IPS-18a (cell line): ENCODE data around the gene KRTAP22-1.

Experiments
- H3K27ac ChIP-seq: one replicate; pipeline ENCODE4 v1.5.1; 2013; ENCODE audit warnings: low read length
- H3K27me3 ChIP-seq: one replicate; pipeline ENCODE4 v1.6.1; 2013; ENCODE audit warnings: mild to moderate bottlenecking, low read length; ENCODE audit not compliant: control insufficient read depth, insufficient read depth
- H3K36me3 ChIP-seq: one replicate; pipeline ENCODE4 v1.6.1; 2013; ENCODE audit warnings: low read depth, low read length; ENCODE audit not compliant: control insufficient read depth
- H3K4me1 ChIP-seq: one replicate; pipeline ENCODE4 v1.6.1; 2013; ENCODE audit warnings: low read depth, low read length; ENCODE audit not compliant: control insufficient read depth
- H3K4me3 ChIP-seq: one replicate; pipeline ENCODE4 v1.5.1; 2013; ENCODE audit warnings: low read length
- H3K9ac ChIP-seq: one replicate; pipeline ENCODE4 v1.6.1; 2013; ENCODE audit warnings: mild to moderate bottlenecking, low read length, moderate library complexity
- H3K9me3 ChIP-seq: one replicate; pipeline ENCODE4 v1.6.1; 2013; ENCODE audit warnings: low read depth, low read length; ENCODE audit not compliant: control insufficient read depth

KRTAP22-1 gene

GRCh38 chr21:30600787-30601186, at the start of gene KRTAP22-1:
TSS of gene KRTAP22-1 (plus strand) at chr21:30601087.
- H3K9me3 ChIP-seq: no peaks in the 10 kb centered on the region
- H3K27me3 ChIP-seq: no peaks in the 10 kb centered on the region
- no peak within 1 kb of the TSS for H3K4me3 ChIP-seq
- no peak within 1 kb of the TSS for H3K9ac ChIP-seq
- no peak within 1 kb of the TSS for H3K27ac ChIP-seq
- no peaks in the 10 kb centered on the region for H3K4me1 ChIP-seq
- H3K36me3 ChIP-seq: no peaks in the 10 kb centered on the region

- no peak overlapping the region for H3K27ac ChIP-seq
- no peak overlapping the region for H3K9ac ChIP-seq
- H3K4me1 ChIP-seq: no peaks in the 10 kb centered on the region
- no peaks in the 10 kb centered on the region for H3K36me3 ChIP-seq
- no peaks in the 10 kb centered on the region for H3K27me3 ChIP-seq
- no peak overlapping the region for H3K4me3 ChIP-seq
- no peaks in the 10 kb centered on the region for H3K9me3 ChIP-seq
Measured at GRCh38 chr21:30552782-30553181, 48.1 kb upstream of the KRTAP22-1 start.

DNA sequence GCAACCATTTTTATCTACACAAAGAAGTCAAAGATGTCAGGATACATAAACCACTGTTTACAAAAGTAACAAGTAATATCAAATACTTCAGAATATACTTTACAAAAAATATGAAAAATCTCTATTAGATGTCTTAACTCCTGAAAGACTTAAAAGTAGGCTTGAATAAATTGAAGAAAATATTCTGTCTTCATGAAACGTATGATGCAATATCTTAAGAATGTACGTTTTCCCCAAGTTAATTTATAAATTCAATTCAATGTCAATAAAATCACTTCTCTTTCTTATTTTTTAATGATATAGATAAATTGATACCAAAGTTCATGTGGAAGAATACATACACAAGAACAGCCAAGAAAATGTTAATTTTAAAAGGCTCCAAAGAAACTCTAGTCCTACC, 45.8 kb upstream of the KRTAP22-1 start:
- no peaks in the 10 kb centered on the region for H3K4me1 ChIP-seq
- H3K36me3 ChIP-seq: no peaks in the 10 kb centered on the region
- no peaks in the 10 kb centered on the region for H3K27me3 ChIP-seq
- H3K27ac ChIP-seq: no peak overlapping the region
- H3K9me3 ChIP-seq: no peaks in the 10 kb centered on the region
- no peak overlapping the region for H3K4me3 ChIP-seq
- H3K9ac ChIP-seq: no peak overlapping the region

GRCh38 chr21:30561264-30561895, 39.5 kb upstream of the KRTAP22-1 start, which contains the start of gene KRTAP19-7:
TSS of gene KRTAP19-7 (minus strand) at chr21:30561314. CDS start at chr21:30561289, 25 bp downstream.
- Histone ChIP-seq H3K4me1 (no peaks in the 10 kb centered on the region), H3K9me3 (no peaks in the 10 kb centered on the region), H3K4me3 (no peak within 1 kb of the TSS), H3K27ac (no peak within 1 kb of the TSS), H3K27me3 (no peaks in the 10 kb centered on the region), H3K36me3 (no peaks in the 10 kb centered on the region), H3K9ac (no peak within 1 kb of the TSS)

- H3K36me3 ChIP-seq: no peaks in the 10 kb centered on the region
- no peak overlapping the region for H3K4me3 ChIP-seq
- no peak overlapping the region for H3K27ac ChIP-seq
- H3K9ac ChIP-seq: no peak overlapping the region
- no peaks in the 10 kb centered on the region for H3K4me1 ChIP-seq
- no peaks in the 10 kb centered on the region for H3K9me3 ChIP-seq
- H3K27me3 ChIP-seq: no peaks in the 10 kb centered on the region
Measured at GRCh38 chr21:30561957-30562356, 38.9 kb upstream of the KRTAP22-1 start.

DNA sequence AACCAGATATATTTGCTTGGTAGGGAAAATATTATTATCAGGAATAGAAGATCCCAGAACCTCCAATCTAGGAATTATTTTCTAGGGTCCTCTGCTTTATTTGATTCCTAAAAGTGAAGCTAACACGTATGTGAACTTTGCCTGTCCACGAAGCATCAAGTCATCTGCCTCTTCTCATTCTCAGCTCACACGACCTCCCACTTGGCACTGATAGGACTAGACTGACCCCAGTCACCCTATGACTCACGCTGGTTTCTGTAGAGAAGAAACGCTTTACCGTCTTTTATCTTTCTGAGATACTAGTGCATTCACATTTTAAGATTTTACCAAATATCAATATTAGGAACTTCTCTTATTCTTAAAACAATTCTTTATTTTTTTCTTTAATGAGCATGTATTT, 37.8 kb upstream of the KRTAP22-1 start:
- Histone ChIP-seq H3K9me3 (no peaks in the 10 kb centered on the region), H3K9ac (no peak overlapping the region), H3K27me3 (no peaks in the 10 kb centered on the region), H3K4me3 (no peak overlapping the region), H3K27ac (no peak overlapping the region), H3K36me3 (no peaks in the 10 kb centered on the region), H3K4me1 (no peaks in the 10 kb centered on the region)

DNA sequence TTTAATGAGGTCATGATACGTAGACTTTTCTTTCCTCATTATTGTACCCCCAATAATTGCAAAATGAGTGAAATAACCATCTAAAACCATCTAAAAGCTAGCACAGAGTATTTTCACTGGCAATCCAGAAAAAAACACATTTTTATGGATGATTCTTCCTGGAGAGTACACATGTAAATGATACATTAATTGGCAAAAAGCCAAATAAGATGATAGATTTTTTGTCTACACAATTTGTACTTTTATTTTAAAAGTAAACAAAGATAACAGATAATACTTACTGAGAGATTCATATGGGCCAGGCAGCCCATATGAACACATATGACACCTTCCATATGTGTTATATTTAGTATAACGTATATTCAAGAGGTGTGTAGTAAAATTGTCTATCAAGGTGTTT, 37.3 kb upstream of the KRTAP22-1 start:
- Histone ChIP-seq H3K9ac (no peak overlapping the region), H3K9me3 (no peaks in the 10 kb centered on the region), H3K36me3 (no peaks in the 10 kb centered on the region), H3K4me3 (no peak overlapping the region), H3K4me1 (no peaks in the 10 kb centered on the region), H3K27ac (no peak overlapping the region), H3K27me3 (no peaks in the 10 kb centered on the region)

DNA sequence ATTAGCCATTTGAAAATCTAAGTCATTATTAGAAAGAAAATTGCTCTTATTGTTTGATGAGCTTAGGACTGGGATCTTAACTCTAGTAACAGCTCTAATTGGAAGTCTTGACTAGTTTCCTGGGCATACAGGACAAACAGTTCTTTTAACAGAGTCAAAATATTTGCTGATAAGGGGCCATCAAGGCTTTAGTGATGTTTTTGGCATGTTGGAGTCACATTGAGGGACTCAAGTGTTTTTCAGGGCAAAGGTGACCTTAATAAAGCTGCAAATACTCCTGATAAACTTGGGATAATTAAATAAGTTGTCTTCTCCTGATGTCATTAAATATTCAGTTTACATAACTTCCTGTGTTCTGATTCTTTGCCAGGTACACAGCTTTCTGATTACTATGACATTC, 33.3 kb upstream of the KRTAP22-1 start:
- Histone ChIP-seq H3K36me3 (no peaks in the 10 kb centered on the region), H3K9ac (no peak overlapping the region), H3K4me1 (no peaks in the 10 kb centered on the region), H3K4me3 (no peak overlapping the region), H3K9me3 (no peaks in the 10 kb centered on the region), H3K27ac (no peak overlapping the region), H3K27me3 (no peaks in the 10 kb centered on the region)

- H3K36me3 ChIP-seq: no peaks in the 10 kb centered on the region
- no peak overlapping the region for H3K9ac ChIP-seq
- H3K27me3 ChIP-seq: no peaks in the 10 kb centered on the region
- H3K9me3 ChIP-seq: no peaks in the 10 kb centered on the region
- no peaks in the 10 kb centered on the region for H3K4me1 ChIP-seq
- no peak overlapping the region for H3K4me3 ChIP-seq
- H3K27ac ChIP-seq: no peak overlapping the region
Measured at GRCh38 chr21:30577766-30578165, 23.1 kb upstream of the KRTAP22-1 start.

DNA sequence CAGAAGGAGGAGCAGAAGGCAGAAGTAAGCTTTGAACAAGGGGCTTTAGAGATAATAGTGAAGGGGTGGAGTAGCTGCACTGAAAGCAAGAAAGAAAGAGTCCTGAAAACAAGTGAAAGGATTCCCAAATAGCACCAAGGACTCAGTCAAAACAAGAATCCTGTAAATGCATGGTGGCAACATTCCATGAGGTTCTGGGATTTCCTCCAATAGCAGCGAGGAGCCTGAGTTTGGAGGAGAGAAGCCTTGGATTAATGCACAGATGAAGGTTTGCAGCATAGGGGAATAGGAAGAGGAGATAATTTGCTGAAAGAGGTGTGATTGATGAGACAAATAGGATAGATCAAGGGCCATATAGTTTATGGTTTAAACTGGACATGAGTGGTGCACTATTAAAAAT, 21.5 kb upstream of the KRTAP22-1 start:
- Histone ChIP-seq H3K9ac (no peak overlapping the region), H3K27me3 (no peaks in the 10 kb centered on the region), H3K4me1 (no peaks in the 10 kb centered on the region), H3K4me3 (no peak overlapping the region), H3K36me3 (no peaks in the 10 kb centered on the region), H3K27ac (no peak overlapping the region), H3K9me3 (no peaks in the 10 kb centered on the region)

- no peak overlapping the region for H3K9ac ChIP-seq
- no peaks in the 10 kb centered on the region for H3K27me3 ChIP-seq
- H3K9me3 ChIP-seq: no peaks in the 10 kb centered on the region
- no peaks in the 10 kb centered on the region for H3K36me3 ChIP-seq
- H3K27ac ChIP-seq: no peak overlapping the region
- no peak overlapping the region for H3K4me3 ChIP-seq
- no peaks in the 10 kb centered on the region for H3K4me1 ChIP-seq
Measured at GRCh38 chr21:30580132-30580531, 20.8 kb upstream of the KRTAP22-1 start.

DNA sequence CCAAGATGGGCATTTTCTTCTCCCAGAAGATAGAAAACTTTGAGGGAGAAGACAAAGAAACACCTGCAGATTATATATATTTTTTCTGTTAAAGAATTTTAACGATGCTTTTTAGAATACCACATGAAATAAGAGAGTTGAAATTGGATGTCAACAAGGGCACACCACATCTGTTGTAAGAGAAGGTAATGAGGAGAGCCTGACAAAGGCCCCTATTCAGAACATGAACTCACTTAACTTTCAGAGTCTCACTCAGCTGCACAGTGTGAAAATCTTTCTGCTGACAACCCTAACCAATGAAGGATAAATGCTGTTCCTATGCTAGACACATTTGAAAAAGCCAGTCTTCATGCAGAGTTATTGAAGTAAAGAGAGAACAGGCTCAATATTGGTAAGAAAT, 18.0 kb upstream of the KRTAP22-1 start:
- Histone ChIP-seq H3K4me3 (no peak overlapping the region), H3K9me3 (no peaks in the 10 kb centered on the region), H3K9ac (no peak overlapping the region), H3K27ac (no peak overlapping the region), H3K4me1 (no peaks in the 10 kb centered on the region), H3K27me3 (no peaks in the 10 kb centered on the region), H3K36me3 (no peaks in the 10 kb centered on the region)
